HG03045 (cell line): ENCODE results near the gene TBCC.

Experiments used
- ATAC-seq: cut with Tn5 transposase; IDR thresholded peaks from one replicate; pipeline ENCODE4 v1.9.1; 2021; ENCODE audit warnings: mild to moderate bottlenecking, moderate library complexity; ENCODE audit not compliant: unreplicated experiment

TBCC gene

DNA sequence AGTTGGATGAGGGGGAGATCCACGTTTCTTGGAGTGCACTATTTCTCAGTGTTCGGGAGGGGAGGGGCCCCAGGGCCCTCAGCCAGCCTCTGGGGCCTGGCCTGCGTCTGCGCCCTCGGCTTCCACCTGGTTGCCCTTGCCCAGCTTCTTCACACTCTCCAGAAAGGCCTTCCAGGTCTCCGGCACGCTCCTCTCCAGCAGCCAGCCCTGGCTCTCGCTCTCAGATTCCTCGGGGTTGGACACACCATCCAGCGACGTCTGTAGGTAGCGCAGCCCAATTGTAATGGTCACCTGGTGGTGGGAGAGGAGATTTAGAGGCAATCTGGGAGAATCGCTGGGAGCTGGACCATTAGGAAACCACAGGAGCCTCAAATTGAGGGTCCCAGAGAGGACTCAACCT lies 47.7 kb downstream of the TBCC start:
- no peak for ATAC-seq

- ATAC-seq: no peak
Measured at GRCh38 chr6:42697268-42697655, 48.6 kb downstream of the TBCC start.

- ATAC-seq: no peak
Measured at GRCh38 chr6:42696526-42697267, 49.2 kb downstream of the TBCC start.

GRCh38 chr6:42694586-42694985 lies 51.3 kb downstream of the TBCC start:
- ATAC-seq: no peak
